GM19397 (cell line): Measurements from ENCODE around the gene TUBGCP5.

ENCODE experiments used
- ATAC-seq: cut with Tn5 transposase; IDR thresholded peaks from one replicate; pipeline ENCODE4 v1.9.1; 2021; ENCODE audit warnings: mild to moderate bottlenecking, moderate library complexity; ENCODE audit not compliant: unreplicated experiment

Gene TUBGCP5

GRCh38 chr15:22954798-22955543, 84.4 kb downstream of the TUBGCP5 start:
- no peak for ATAC-seq

- no peak for ATAC-seq
Observed at GRCh38 chr15:22954326-22954725, 85.0 kb downstream of the TUBGCP5 start.

- ATAC-seq: no peak
Observed at GRCh38 chr15:22952796-22953579, 86.4 kb downstream of the TUBGCP5 start.

GRCh38 chr15:22951381-22952280, 87.7 kb downstream of the TUBGCP5 start:
- ATAC-seq: no peak

GRCh38 chr15:22951031-22951380, 88.4 kb downstream of the TUBGCP5 start:
- ATAC-seq: no peak

- ATAC-seq: no peak
Observed at GRCh38 chr15:22950256-22950990, 88.9 kb downstream of the TUBGCP5 start.
